IPS DF 6.9 (cell line): ENCODE data around the gene ZNF675.
"Not testable (repeated sequence)": the region's sequence is repeated elsewhere in the genome, so short reads cannot be mapped to it uniquely, and the experiment has no call there.

Experiments
- DNase-seq: peaks from one replicate; pipeline ENCODE4 v3.0.0-alpha.2; 2013; ENCODE audit warnings: low read depth, low spot score
- H3K27ac ChIP-seq: one replicate; pipeline ENCODE4 v1.5.1; 2013; ENCODE audit warnings: low read length, control low read depth
- H3K27me3 ChIP-seq: 2 replicates; pipeline ENCODE4 v1.6.1; 2013; ENCODE audit warnings: mild to moderate bottlenecking, low read length; ENCODE audit not compliant: control insufficient read depth, insufficient read depth
- H3K36me3 ChIP-seq: 2 replicates; pipeline ENCODE4 v1.6.1; 2013; ENCODE audit warnings: low read length; ENCODE audit not compliant: control insufficient read depth, insufficient read depth
- H3K4me1 ChIP-seq: 2 replicates; pipeline ENCODE4 v1.6.1; 2013; ENCODE audit warnings: low read length; ENCODE audit not compliant: control insufficient read depth, insufficient read depth
- H3K4me3 ChIP-seq: 2 replicates; pipeline ENCODE4 v1.5.1; 2013; ENCODE audit warnings: mild to moderate bottlenecking, low read length
- H3K9me3 ChIP-seq: 2 replicates; pipeline ENCODE4 v1.6.1; 2013; ENCODE audit warnings: low read length, inconsistent platforms; ENCODE audit not compliant: control insufficient read depth, insufficient read depth
- WGBS: extraction: QIAGEN DNeasy Blood & Tissue Kit; methylation state at CpG from one replicate; pipeline ENCODE4 v1.1.7; 2013; ENCODE audit warnings: mixed read lengths, missing lambda C conversion rate; ENCODE audit not compliant: insufficient read length, insufficient coverage; 5-methylcytosine and 5-hydroxymethylcytosine counted together

The ZNF675 gene

GRCh38 chr19:23673132-23673531 is 13.9 kb downstream of the ZNF675 start:
- no peaks in the 10 kb centered on the region for H3K27me3 ChIP-seq
- no peaks in the 10 kb centered on the region for H3K9me3 ChIP-seq
- H3K4me1 ChIP-seq = no peaks in the 10 kb centered on the region
- no peak overlapping the region for H3K4me3 ChIP-seq
- no peak for DNase-seq
- WGBS = no CpG with 5 or more reads among the region's 2 CpGs
- no peak overlapping the region for H3K27ac ChIP-seq
- H3K36me3 ChIP-seq = no peaks in the 10 kb centered on the region

DNA sequence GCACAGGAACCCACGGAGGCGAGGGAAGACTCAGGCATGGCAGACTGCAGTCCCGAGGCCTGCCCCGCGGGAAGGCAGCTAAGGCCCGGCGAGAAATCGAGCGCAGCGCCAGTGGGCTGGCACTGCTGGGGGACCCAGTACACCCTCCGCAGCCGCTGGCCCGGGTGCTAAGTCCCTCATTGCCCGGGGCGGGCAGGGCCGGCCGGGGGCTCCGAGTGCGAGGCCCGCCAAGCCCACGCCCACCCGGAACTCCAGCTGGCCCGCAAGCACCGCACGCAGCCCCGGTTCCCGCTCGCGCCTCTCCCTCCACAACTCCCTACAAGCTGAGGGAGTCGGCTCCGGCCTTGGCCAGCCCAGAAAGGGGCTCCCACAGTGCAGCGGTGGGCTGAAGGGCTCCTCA is 18.4 kb downstream of the ZNF675 start:
- no CpG with 5 or more reads among the region's 32 CpGs for WGBS
- not testable (repeated sequence) for DNase-seq, H3K4me1 ChIP-seq, H3K4me3 ChIP-seq, H3K27ac ChIP-seq, H3K36me3 ChIP-seq, H3K9me3 ChIP-seq, H3K27me3 ChIP-seq

GRCh38 chr19:23665651-23666410 is 21.2 kb downstream of the ZNF675 start:
- H3K27me3 ChIP-seq = no peaks in the 10 kb centered on the region
- H3K9me3 ChIP-seq = no peaks in the 10 kb centered on the region
- no peaks in the 10 kb centered on the region for H3K4me1 ChIP-seq
- no peaks in the 10 kb centered on the region; the same call in 1 of the 2 replicates for H3K36me3 ChIP-seq
- peak; percentile 13 for DNase-seq
- no peak overlapping the region for H3K27ac ChIP-seq
- WGBS = no CpG with 5 or more reads among the region's 3 CpGs
- H3K4me3 ChIP-seq = no peak overlapping the region

- not testable (repeated sequence) for H3K4me1 ChIP-seq, H3K9me3 ChIP-seq, H3K4me3 ChIP-seq, H3K27ac ChIP-seq, H3K36me3 ChIP-seq, DNase-seq, H3K27me3 ChIP-seq
- WGBS = no CpG with 5 or more reads among the region's 3 CpGs
Observed at GRCh38 chr19:23649817-23650216, 37.2 kb downstream of the ZNF675 start.
